COLO829 (cell line): ENCODE results near the gene AMZ2.
A peak's percentile ranks its signal among the peaks of the same experiment; 100 is the strongest.

ENCODE experiments used
- DNase-seq: peaks from one replicate; pipeline ENCODE4 v3.0.0; 2012; ENCODE audit warnings: low spot score

The AMZ2 gene

GRCh38 chr17:68291836-68292688 is 44.2 kb downstream of the AMZ2 start:
- peak; percentile 44 for DNase-seq

DNA sequence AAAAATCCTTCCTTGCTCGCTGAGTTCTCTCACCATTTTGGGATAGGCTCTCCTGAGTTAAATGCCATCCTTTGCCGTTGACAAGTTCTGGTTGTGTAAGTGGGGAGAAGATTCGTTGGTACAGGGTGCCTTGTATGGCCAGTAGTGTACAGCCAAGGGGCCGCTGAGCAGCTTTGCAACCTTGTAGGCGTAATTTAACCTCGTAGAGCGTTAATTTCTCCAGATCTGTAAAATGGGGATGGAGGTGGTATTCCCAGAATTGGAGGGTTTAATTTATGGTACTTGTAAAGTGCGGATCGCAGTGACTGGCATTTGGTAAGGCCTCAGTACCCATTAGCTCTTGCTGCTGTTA is 44.8 kb downstream of the AMZ2 start:
- DNase-seq = no peak

GRCh38 chr17:68293490-68294195 is 45.8 kb downstream of the AMZ2 start:
- DNase-seq = no peak

GRCh38 chr17:68294196-68294555 is 46.3 kb downstream of the AMZ2 start:
- DNase-seq = no peak

DNA sequence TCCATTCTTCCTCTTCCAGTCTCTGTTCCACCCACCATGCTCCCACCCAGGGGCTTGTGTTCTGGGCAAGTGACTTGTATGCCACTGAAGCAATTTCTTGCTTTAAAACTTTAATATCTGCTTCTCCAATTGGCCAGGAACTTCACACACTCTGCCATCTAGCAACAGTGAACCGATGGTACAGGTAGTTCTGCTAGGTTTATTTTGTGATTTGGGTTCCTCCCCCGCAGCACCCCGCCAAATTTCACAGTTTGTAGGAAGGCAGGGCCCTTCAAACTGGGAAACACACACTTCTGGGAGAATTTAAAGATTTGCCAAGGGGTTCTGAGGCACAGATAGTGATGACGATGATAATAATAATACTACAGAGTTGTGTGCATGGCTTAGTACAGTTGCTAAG is 46.8 kb downstream of the AMZ2 start:
- no peak for DNase-seq

DNA sequence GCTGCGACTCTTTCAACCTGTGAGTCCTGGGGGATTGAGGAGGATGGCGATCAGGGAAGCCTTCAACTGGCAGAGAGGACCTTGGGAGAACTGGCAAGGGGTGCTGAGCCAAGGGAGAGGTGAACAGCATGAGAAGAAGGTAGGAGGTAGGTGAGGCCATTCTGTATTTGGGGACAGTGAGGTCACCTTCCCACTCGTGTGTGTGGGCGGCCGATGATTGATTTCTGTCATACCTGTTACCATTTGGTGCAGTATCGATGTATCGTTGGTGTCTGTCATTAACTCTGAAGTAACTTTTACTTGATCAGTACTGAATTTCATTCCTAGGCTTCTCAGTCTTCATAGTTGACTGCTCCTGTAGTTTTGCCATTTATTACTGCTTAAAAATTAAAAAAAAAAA is 47.2 kb downstream of the AMZ2 start:
- no peak for DNase-seq

- no peak for DNase-seq
Measured at GRCh38 chr17:68296217-68297191, 48.7 kb downstream of the AMZ2 start.

GRCh38 chr17:68297195-68297594 is 49.4 kb downstream of the AMZ2 start:
- DNase-seq = no peak

GRCh38 chr17:68298601-68299000 is 50.8 kb downstream of the AMZ2 start:
- no peak for DNase-seq

GRCh38 chr17:68299817-68300216 is 52.0 kb downstream of the AMZ2 start:
- no peak for DNase-seq

- no peak for DNase-seq
Measured at GRCh38 chr17:68301438-68301959, 53.7 kb downstream of the AMZ2 start.

GRCh38 chr17:68302066-68302564 is 54.3 kb downstream of the AMZ2 start:
- no peak for DNase-seq

GRCh38 chr17:68302666-68303065 is 54.8 kb downstream of the AMZ2 start:
- DNase-seq = no peak

GRCh38 chr17:68304706-68305105 is 56.9 kb downstream of the AMZ2 start:
- no peak for DNase-seq

GRCh38 chr17:68305142-68305541 is 57.3 kb downstream of the AMZ2 start:
- DNase-seq = no peak
